Smooth muscle cell (in vitro differentiated cells): Measurements from ENCODE around the gene PIEZO1. TPM values are rescaled to one million over a fixed set of nuclear protein-coding genes. Genes with fewer than 3 reads are reported as not detected.

ENCODE experiments used
- DNase-seq: peaks from one replicate; lab custom pipeline; 2025; ENCODE audit not compliant: unreplicated experiment; lab: John Stamatoyannopoulos, UW
- H2AFZ ChIP-seq: fragments of 200-600 bp; sonication (generic); 2 replicates; pipeline ENCODE4 v1.6.0; 2016; ENCODE audit warnings: antibody characterized with exemption, low read depth, mild to moderate bottlenecking
- H3F3A ChIP-seq: fragments of 200-600 bp; sonication (generic); 2 replicates; pipeline ENCODE4 v1.6.0; 2017; ENCODE audit warnings: antibody characterized with exemption, low read depth
- H3K27ac ChIP-seq: fragments of 200-600 bp; sonication (generic); 2 replicates; pipeline ENCODE4 v1.5.1; 2016; ENCODE audit warnings: low read depth, mild to moderate bottlenecking
- H3K27me3 ChIP-seq: fragments of 200-600 bp; sonication (generic); 2 replicates; pipeline ENCODE4 v1.6.1; 2016; ENCODE audit warnings: low read depth, mild to moderate bottlenecking
- H3K36me3 ChIP-seq: fragments of 200-600 bp; sonication (generic); 2 replicates; pipeline ENCODE4 v1.5.1; 2016; ENCODE audit warnings: low read depth
- H3K4me1 ChIP-seq: fragments of 200-600 bp; sonication (generic); 2 replicates; pipeline ENCODE4 v1.5.1; 2016; ENCODE audit warnings: low read depth
- H3K4me2 ChIP-seq: fragments of 200-600 bp; sonication (generic); 2 replicates; pipeline ENCODE4 v1.6.0; 2016; ENCODE audit warnings: mild to moderate bottlenecking
- H3K4me3 ChIP-seq: fragments of 200-600 bp; sonication (generic); 2 replicates; pipeline ENCODE4 v1.5.1; 2016; ENCODE audit warnings: mild to moderate bottlenecking
- H3K79me2 ChIP-seq: fragments of 200-600 bp; sonication (generic); 2 replicates; pipeline ENCODE4 v1.6.0; 2016; ENCODE audit warnings: low read depth, mild to moderate bottlenecking
- H3K9ac ChIP-seq: fragments of 200-600 bp; sonication (generic); 2 replicates; pipeline ENCODE4 v1.6.0; 2016; ENCODE audit warnings: low read depth
- H3K9me3 ChIP-seq: fragments of 200-600 bp; sonication (generic); replicated peaks from 2 replicates; pipeline ENCODE4 v1.5.1; 2016; ENCODE audit warnings: low read depth
- H4K20me1 ChIP-seq: fragments of 200-600 bp; sonication (generic); 2 replicates; pipeline ENCODE4 v1.6.0; 2016; ENCODE audit warnings: low read depth
- WGBS: methylation state at CpG from one replicate; pipeline ENCODE4 v1.1.7; 2016; ENCODE audit warnings: low lambda C conversion rate; 5-methylcytosine and 5-hydroxymethylcytosine counted together
- polyA plus RNA-seq: library from polyadenylated mRNA; unstranded; fragments of >200 nt; fragmentation: Nextera tagmentation; extraction: Ambion mirVana; gene quantifications from 2 replicates; pipeline ENCODE4 v1.2.1, GENCODE V29; 2016
- total RNA-seq: library from RNA; depleted of rRNA; stranded (reverse); fragments of >200 nt; gene quantifications from 2 replicates; pipeline ENCODE4 v1.2.3, GENCODE V29; 2014
- TF ChIP-seq, protein P1 (sequence below): fragments of 200-600 bp; sonication (generic); IDR thresholded peaks from 2 replicates; pipeline ENCODE4 v1.5.1; 2017; ENCODE audit warnings: borderline replicate concordance, mild to moderate bottlenecking, antibody characterized with exemption; ENCODE audit not compliant: insufficient read depth, poor library complexity, severe bottlenecking

The PIEZO1 gene
- total and polyA plus RNA-seq, 2 experiments from 2014 or later: 62.1 to 70.9 TPM

DNA sequence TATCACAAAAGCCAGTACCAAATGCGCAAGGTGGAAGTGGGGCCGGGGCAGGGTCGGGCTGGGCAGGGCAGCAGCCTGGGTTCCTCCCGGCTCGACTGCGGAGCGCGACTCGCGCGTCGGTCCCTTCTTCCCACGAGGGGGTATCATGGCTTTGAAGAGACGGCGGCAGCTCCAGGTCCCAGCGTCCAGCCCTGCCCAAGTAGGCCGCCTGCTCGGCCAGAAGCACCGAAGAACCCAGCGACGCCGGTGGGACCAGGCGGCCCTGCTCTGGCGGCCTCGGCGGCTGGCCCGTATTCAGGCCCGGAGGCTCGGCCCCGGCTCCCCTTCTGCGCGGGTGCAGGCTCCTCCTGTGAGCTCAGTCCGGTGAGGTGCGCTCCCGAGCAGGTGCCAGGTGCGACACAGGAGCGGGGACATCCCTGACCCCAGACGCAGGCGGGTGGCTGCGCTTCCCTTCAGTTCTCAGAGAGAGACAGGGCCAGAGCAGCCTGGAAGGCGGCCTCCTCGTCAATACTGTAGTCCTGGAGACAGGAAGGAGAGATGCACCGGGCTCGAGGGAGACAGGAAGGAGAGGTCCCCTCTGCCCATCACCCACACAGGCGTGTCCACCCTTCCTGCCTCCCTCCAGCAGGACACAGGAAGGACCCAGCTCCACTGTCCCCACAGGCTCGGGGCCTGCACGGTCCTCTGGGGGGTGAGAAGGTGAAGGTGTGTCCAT is 87.7 kb downstream of the PIEZO1 start:
- no peak overlapping the region for H3K4me3 ChIP-seq
- no peaks in the 10 kb centered on the region for H4K20me1 ChIP-seq
- no peak overlapping the region for H2AFZ ChIP-seq
- no peaks in the 10 kb centered on the region for H3K79me2 ChIP-seq
- no peaks in the 10 kb centered on the region for H3K27me3 ChIP-seq
- no peaks in the 10 kb centered on the region for H3K36me3 ChIP-seq
- no peak for DNase-seq
- no peak overlapping the region for H3K27ac ChIP-seq
- no peak overlapping the region for H3K9ac ChIP-seq
- H3F3A ChIP-seq: no peaks in the 10 kb centered on the region
- 92% methylated on average over 45 of the region's 47 CpGs for WGBS
- H3K9me3 ChIP-seq: no peaks in the 10 kb centered on the region
- H3K4me1 ChIP-seq: no peaks in the 10 kb centered on the region
- H3K4me2 ChIP-seq: no peak overlapping the region
- TF ChIP-seq, protein P1, sequence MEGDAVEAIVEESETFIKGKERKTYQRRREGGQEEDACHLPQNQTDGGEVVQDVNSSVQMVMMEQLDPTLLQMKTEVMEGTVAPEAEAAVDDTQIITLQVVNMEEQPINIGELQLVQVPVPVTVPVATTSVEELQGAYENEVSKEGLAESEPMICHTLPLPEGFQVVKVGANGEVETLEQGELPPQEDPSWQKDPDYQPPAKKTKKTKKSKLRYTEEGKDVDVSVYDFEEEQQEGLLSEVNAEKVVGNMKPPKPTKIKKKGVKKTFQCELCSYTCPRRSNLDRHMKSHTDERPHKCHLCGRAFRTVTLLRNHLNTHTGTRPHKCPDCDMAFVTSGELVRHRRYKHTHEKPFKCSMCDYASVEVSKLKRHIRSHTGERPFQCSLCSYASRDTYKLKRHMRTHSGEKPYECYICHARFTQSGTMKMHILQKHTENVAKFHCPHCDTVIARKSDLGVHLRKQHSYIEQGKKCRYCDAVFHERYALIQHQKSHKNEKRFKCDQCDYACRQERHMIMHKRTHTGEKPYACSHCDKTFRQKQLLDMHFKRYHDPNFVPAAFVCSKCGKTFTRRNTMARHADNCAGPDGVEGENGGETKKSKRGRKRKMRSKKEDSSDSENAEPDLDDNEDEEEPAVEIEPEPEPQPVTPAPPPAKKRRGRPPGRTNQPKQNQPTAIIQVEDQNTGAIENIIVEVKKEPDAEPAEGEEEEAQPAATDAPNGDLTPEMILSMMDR: no peak

DNA sequence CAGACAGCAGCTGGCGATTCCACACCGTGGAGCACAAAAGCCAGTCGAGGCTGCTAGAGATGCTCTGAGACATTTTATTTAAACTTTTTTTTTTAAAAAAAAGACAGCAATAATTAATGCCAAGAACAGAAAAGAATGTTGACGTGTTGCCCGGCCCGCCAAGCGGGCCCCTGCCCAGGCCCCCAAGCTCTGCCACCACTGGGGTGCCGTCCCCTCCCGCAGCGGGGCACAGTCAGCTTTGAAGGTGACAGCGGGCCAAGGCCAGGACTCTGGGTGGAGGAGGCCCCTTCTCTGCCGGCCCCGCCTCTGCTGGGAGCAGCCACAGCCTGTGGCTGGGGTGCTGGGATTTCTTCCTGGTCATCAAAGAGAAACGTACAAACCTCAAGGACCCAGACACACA is 88.6 kb downstream of the PIEZO1 start:
- Histone ChIP-seq H3K4me2 (no peak overlapping the region), H3K27me3 (no peaks in the 10 kb centered on the region), H3K4me1 (no peaks in the 10 kb centered on the region), H4K20me1 (no peaks in the 10 kb centered on the region), H3K36me3 (no peaks in the 10 kb centered on the region), H3K79me2 (no peaks in the 10 kb centered on the region), H3K4me3 (no peak overlapping the region), H3K9me3 (no peaks in the 10 kb centered on the region), H3F3A (no peaks in the 10 kb centered on the region), H2AFZ (no peak overlapping the region), H3K27ac (no peak overlapping the region), H3K9ac (no peak overlapping the region)
- TF ChIP-seq, protein P1: no peak
- 98% methylated on average over 14 of the region's 14 CpGs for WGBS
- DNase-seq: no peak

DNA sequence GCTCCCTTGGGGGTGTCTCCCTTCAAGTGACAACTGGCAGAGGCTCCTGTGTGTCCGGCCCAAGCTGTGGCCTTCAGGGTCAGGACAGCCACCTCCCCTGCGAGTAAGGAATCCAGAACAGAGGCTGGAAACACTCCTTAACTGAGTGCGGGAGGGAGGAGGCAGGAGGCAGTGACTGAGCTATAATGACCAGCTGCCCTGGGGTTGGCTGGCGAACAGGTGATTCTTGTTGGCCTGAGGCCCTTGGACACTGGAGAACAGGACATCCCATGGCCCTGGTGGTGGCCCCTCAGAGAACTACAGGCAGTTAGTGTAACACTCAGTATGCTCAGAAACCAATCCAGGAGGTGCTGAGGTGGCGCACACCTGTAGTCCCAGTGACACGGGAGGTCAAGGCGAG is 89.3 kb downstream of the PIEZO1 start:
- DNase-seq: no peak
- TF ChIP-seq, protein P1: no peak
- Histone ChIP-seq H3K9me3 (no peaks in the 10 kb centered on the region), H2AFZ (no peak overlapping the region), H4K20me1 (no peaks in the 10 kb centered on the region), H3K4me3 (no peak overlapping the region), H3K4me1 (no peaks in the 10 kb centered on the region), H3K27ac (no peak overlapping the region), H3K4me2 (no peak overlapping the region), H3K27me3 (no peaks in the 10 kb centered on the region), H3K9ac (no peak overlapping the region), H3F3A (no peaks in the 10 kb centered on the region), H3K36me3 (no peaks in the 10 kb centered on the region), H3K79me2 (no peaks in the 10 kb centered on the region)
- WGBS: 97% methylated on average over 7 of the region's 7 CpGs

DNA sequence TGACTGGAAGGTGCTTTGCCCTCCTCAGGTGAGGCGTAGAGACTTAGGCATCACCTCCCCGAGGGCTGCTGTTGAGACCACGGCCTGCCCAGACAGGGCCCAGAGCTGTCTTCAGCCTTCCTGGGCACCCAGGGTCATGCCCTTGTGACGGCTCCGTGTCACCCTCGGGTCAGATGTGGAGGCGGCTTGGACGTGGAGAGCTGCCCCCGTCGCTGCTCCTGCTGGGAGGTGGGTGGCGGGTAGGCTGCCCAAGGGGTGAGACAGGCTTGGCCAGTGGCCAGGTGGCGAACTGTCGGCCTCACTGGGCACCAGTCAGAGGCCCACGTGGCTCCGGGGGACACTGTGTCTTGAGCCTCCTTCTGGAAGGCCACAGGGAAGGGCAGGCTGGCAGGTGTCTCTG is 89.8 kb downstream of the PIEZO1 start:
- 92% methylated on average over 15 of the region's 15 CpGs for WGBS
- no peaks in the 10 kb centered on the region for H3K9me3 ChIP-seq
- TF ChIP-seq, protein P1: no peak

More for the DNA sequence above, 89.8 kb downstream of the PIEZO1 start:
- Histone ChIP-seq H2AFZ (no peak overlapping the region), H3K27ac (no peak overlapping the region), H3K79me2 (no peaks in the 10 kb centered on the region), H3K4me1 (no peaks in the 10 kb centered on the region), H3K4me2 (no peak overlapping the region), H3F3A (no peaks in the 10 kb centered on the region), H4K20me1 (no peaks in the 10 kb centered on the region), H3K36me3 (no peaks in the 10 kb centered on the region), H3K9ac (no peak overlapping the region), H3K4me3 (no peak overlapping the region), H3K27me3 (no peaks in the 10 kb centered on the region)
- DNase-seq: no peak
